ENCODE measurements around the gene SLC2A14.
"Not testable (repeated sequence)": the region's sequence is repeated elsewhere in the genome, so short reads cannot be mapped to it uniquely, and the experiment has no call there.

The SLC2A14 gene

GRCh38 chr12:7859552-7859951 lies 13.2 kb downstream of the SLC2A14 start:
- H3K4me3 ChIP-seq (ENCODE audit: insufficient read depth, low read length, poor library complexity, severe bottlenecking) = no peak overlapping the region
- no peaks in the 10 kb centered on the region for H3K9me3 ChIP-seq (ENCODE audit: insufficient read depth, low read length)
- H3K9ac ChIP-seq (ENCODE audit: low read length) = no peak overlapping the region
- no peaks in the 10 kb centered on the region for H4K20me1 ChIP-seq (ENCODE audit: low read depth, low read length)
- no peak overlapping the region for H3K4me2 ChIP-seq (ENCODE audit: low read depth, low read length, poor library complexity, severe bottlenecking)
- no peak for TF ChIP-seq EZH2phosphoT487 (conservative IDR thresholded peaks at IDR 0.05; ENCODE audit: low read length)
- no peak for TF ChIP-seq CTCF (IDR thresholded peaks at IDR 0.05; ENCODE audit: insufficient read depth, low read length, poor library complexity, severe bottlenecking)
- no peaks in the 10 kb centered on the region for H3K9me2 ChIP-seq (replicated peaks; ENCODE audit: insufficient read depth, low read length)
- no peaks in the 10 kb centered on the region for H3K27me3 ChIP-seq (ENCODE audit: low read length)
- no peak overlapping the region for H3K27ac ChIP-seq (ENCODE audit: low read depth, low read length)
- no peaks in the 10 kb centered on the region for H3K79me2 ChIP-seq (ENCODE audit: insufficient read depth, low read length)
- H3K36me3 ChIP-seq (ENCODE audit: low read length) = no peaks in the 10 kb centered on the region
- H2AFZ ChIP-seq (ENCODE audit: low read depth, low read length, severe bottlenecking) = no peak overlapping the region
- H3F3A ChIP-seq (ENCODE audit: insufficient read depth) = no peaks in the 10 kb centered on the region

- no peaks in the 10 kb centered on the region for H4K20me1 ChIP-seq (ENCODE audit: low read depth, low read length)
- H3K36me3 ChIP-seq (ENCODE audit: low read length) = no peaks in the 10 kb centered on the region
- H3K9me2 ChIP-seq (replicated peaks; ENCODE audit: insufficient read depth, low read length) = no peaks in the 10 kb centered on the region
- H3K4me3 ChIP-seq (ENCODE audit: insufficient read depth, low read length, poor library complexity, severe bottlenecking) = no peak overlapping the region
- no peak overlapping the region for H3K9ac ChIP-seq (ENCODE audit: low read length)
- H3K27me3 ChIP-seq (ENCODE audit: low read length) = no peaks in the 10 kb centered on the region
- no peak overlapping the region for H3K27ac ChIP-seq (ENCODE audit: low read depth, low read length)
- H3K4me2 ChIP-seq (ENCODE audit: low read depth, low read length, poor library complexity, severe bottlenecking) = no peak overlapping the region
- H2AFZ ChIP-seq (ENCODE audit: low read depth, low read length, severe bottlenecking) = no peak overlapping the region
- H3K9me3 ChIP-seq (ENCODE audit: insufficient read depth, low read length) = no peaks in the 10 kb centered on the region
- TF ChIP-seq CTCF (IDR thresholded peaks at IDR 0.05; ENCODE audit: insufficient read depth, low read length, poor library complexity, severe bottlenecking) (no peak), EZH2phosphoT487 (conservative IDR thresholded peaks at IDR 0.05; ENCODE audit: low read length) (no peak)
- H3F3A ChIP-seq (ENCODE audit: insufficient read depth) = no peaks in the 10 kb centered on the region
- H3K79me2 ChIP-seq (ENCODE audit: insufficient read depth, low read length) = no peaks in the 10 kb centered on the region
These were observed 14.7 kb downstream of the SLC2A14 start for GRCh38 chr12:7857971-7858370.

DNA sequence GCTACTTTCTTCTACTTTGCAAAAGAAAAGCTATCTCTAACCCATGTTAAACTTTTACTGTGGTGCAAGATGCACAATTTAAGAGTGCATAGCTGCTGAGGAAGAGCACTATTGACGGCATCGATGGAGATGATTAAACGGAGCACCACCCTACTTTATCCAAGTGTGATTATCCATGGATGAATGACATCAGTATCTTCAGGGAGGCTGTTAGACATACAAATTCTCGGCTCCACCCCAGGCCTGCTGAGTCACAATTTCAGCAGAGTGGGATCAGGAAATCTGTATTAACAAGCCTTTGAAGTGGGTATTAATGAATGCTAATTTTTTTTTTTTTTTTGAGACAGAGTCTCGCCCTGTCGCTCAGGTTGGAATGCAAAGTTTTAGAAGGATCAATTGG lies 16.2 kb downstream of the SLC2A14 start:
- no peaks in the 10 kb centered on the region for H3F3A ChIP-seq (ENCODE audit: insufficient read depth)
- H3K9me2 ChIP-seq (replicated peaks; ENCODE audit: insufficient read depth, low read length) = no peaks in the 10 kb centered on the region
- no peak overlapping the region for H3K4me2 ChIP-seq (ENCODE audit: low read depth, low read length, poor library complexity, severe bottlenecking)
- TF ChIP-seq EZH2phosphoT487 (conservative IDR thresholded peaks at IDR 0.05; ENCODE audit: low read length) (no peak), CTCF (IDR thresholded peaks at IDR 0.05; ENCODE audit: insufficient read depth, low read length, poor library complexity, severe bottlenecking) (no peak)
- H3K9me3 ChIP-seq (ENCODE audit: insufficient read depth, low read length) = no peaks in the 10 kb centered on the region
- no peaks in the 10 kb centered on the region for H3K27me3 ChIP-seq (ENCODE audit: low read length)
- H2AFZ ChIP-seq (ENCODE audit: low read depth, low read length, severe bottlenecking) = no peak overlapping the region
- H3K4me3 ChIP-seq (ENCODE audit: insufficient read depth, low read length, poor library complexity, severe bottlenecking) = no peak overlapping the region
- no peaks in the 10 kb centered on the region for H3K79me2 ChIP-seq (ENCODE audit: insufficient read depth, low read length)
- no peaks in the 10 kb centered on the region for H4K20me1 ChIP-seq (ENCODE audit: low read depth, low read length)
- H3K36me3 ChIP-seq (ENCODE audit: low read length) = no peaks in the 10 kb centered on the region
- H3K27ac ChIP-seq (ENCODE audit: low read depth, low read length) = no peak overlapping the region
- H3K9ac ChIP-seq (ENCODE audit: low read length) = no peak overlapping the region

DNA sequence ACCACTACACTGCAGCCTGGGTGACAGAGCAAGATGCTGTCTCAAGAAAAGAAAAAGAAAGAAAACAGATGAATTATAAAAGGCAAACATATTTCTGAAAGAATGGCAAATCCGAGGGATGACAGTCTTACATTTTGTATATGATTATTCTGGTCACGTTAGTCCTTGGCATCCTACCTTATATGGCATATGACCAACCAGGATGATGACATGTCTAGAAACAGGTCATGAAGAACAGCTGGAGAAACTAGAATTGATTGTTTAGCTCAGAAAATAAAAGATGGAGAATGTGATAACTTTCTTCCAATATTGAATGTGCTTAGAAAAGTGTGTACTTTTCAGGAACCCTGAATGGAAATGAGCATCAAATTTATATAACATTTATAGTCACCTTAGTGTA lies 19.2 kb downstream of the SLC2A14 start:
- Histone ChIP-seq H3F3A (ENCODE audit: insufficient read depth) (no peaks in the 10 kb centered on the region), H3K9me3 (ENCODE audit: insufficient read depth, low read length) (no peaks in the 10 kb centered on the region), H3K4me3 (ENCODE audit: insufficient read depth, low read length, poor library complexity, severe bottlenecking) (no peak overlapping the region), H3K9ac (ENCODE audit: low read length) (no peak overlapping the region), H3K27me3 (ENCODE audit: low read length) (no peaks in the 10 kb centered on the region), H4K20me1 (ENCODE audit: low read depth, low read length) (no peaks in the 10 kb centered on the region), H3K9me2 (replicated peaks; ENCODE audit: insufficient read depth, low read length) (no peaks in the 10 kb centered on the region), H3K36me3 (ENCODE audit: low read length) (no peaks in the 10 kb centered on the region), H3K79me2 (ENCODE audit: insufficient read depth, low read length) (no peaks in the 10 kb centered on the region), H2AFZ (ENCODE audit: low read depth, low read length, severe bottlenecking) (no peak overlapping the region), H3K4me2 (ENCODE audit: low read depth, low read length, poor library complexity, severe bottlenecking) (no peak overlapping the region), H3K27ac (ENCODE audit: low read depth, low read length) (no peak overlapping the region)
- TF ChIP-seq CTCF (IDR thresholded peaks at IDR 0.05; ENCODE audit: insufficient read depth, low read length, poor library complexity, severe bottlenecking) (no peak), EZH2phosphoT487 (conservative IDR thresholded peaks at IDR 0.05; ENCODE audit: low read length) (no peak)

DNA sequence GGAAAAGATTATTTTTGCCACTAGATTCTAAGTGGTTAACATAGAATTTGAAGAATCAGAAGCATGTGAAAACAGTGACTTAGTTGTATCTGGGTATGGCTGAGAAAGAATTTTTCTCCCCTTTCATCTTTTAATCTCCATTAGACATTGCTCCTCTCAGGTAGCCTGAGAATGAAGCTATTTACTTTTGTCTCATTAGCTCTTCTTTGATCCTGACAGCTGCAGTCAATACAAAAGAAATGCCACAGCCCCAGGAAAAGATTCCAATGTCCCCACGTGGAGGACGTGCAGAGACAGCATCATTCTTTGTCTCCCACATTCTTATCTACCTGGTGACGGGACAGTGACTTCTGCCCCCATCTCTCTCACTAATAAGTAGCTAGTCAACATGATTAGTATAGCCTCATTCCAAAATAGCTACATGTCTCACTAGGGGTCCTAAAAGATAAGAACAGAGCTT lies 21.1 kb downstream of the SLC2A14 start:
- not testable (repeated sequence) for H3K4me2 ChIP-seq (ENCODE audit: low read depth, low read length, poor library complexity, severe bottlenecking); H3K9me3 ChIP-seq (ENCODE audit: insufficient read depth, low read length); H3K4me3 ChIP-seq (ENCODE audit: insufficient read depth, low read length, poor library complexity, severe bottlenecking); H3K27me3 ChIP-seq (ENCODE audit: low read length); H3K9me2 ChIP-seq (replicated peaks; ENCODE audit: insufficient read depth, low read length); H3K27ac ChIP-seq (ENCODE audit: low read depth, low read length); H3K9ac ChIP-seq (ENCODE audit: low read length); H3F3A ChIP-seq (ENCODE audit: insufficient read depth); H2AFZ ChIP-seq (ENCODE audit: low read depth, low read length, severe bottlenecking); H3K79me2 ChIP-seq (ENCODE audit: insufficient read depth, low read length); H3K36me3 ChIP-seq (ENCODE audit: low read length); H4K20me1 ChIP-seq (ENCODE audit: low read depth, low read length)
